Upper lobe of left lung (tissue), 6 donors: Measurements from ENCODE around the gene KAT2B. TPM values are rescaled to one million over a fixed set of nuclear protein-coding genes. Genes with fewer than 3 reads are reported as not detected.
A peak's percentile ranks its signal among the peaks of the same experiment; 100 is the strongest.

ENCODE experiments used
- ATAC-seq, 2 donors: fragments of 200-7000 bp; cut with Tn5 transposase; one replicate each; pipeline ENCODE4 v1.9.1; 2022; ENCODE audit warnings: mild to moderate bottlenecking in 2 of 2, moderate library complexity in 2 of 2; ENCODE audit not compliant: low FRiP score in 2 of 2
- DNase-seq, 2 donors: peaks; one replicate each; pipeline ENCODE4 v3.0.0-alpha.2; 2019 to 2020
- H3K27ac ChIP-seq, 4 donors: fragments of 200-600 bp; sonication (generic); one replicate each; pipeline ENCODE4 v1.5.1; 2016 to 2019
- H3K27me3 ChIP-seq, 4 donors: fragments of 200-600 bp; sonication (generic); one replicate each; pipeline ENCODE4 v1.5.1; 2017 to 2019
- H3K36me3 ChIP-seq, 4 donors: fragments of 200-600 bp; sonication (generic); one replicate each; pipeline ENCODE4 v1.5.1; 2016 to 2019
- H3K4me1 ChIP-seq, 4 donors: fragments of 200-600 bp; sonication (generic); one replicate each; pipeline ENCODE4 v1.5.1; 2018 to 2019
- H3K4me3 ChIP-seq, 4 donors: fragments of 200-600 bp; sonication (generic); one replicate each; pipeline ENCODE4 v1.5.1; 2017 to 2019; ENCODE audit warnings: mild to moderate bottlenecking in 2 of 4, moderate library complexity in 1 of 4
- H3K9me3 ChIP-seq, 4 donors: fragments of 200-600 bp; sonication (generic); one replicate each; pipeline ENCODE4 v1.5.1; 2018 to 2019
- EP300 ChIP-seq, 4 donors: sonication (generic); formaldehyde crosslinking; IDR thresholded peaks; one replicate each; pipeline ENCODE4 v1.5.1; 2017; ENCODE audit warnings: antibody characterized with exemption in 4 of 4, control low read depth in 2 of 4
- POLR2A ChIP-seq, 4 donors: fragments of 450-650 bp; IDR thresholded peaks; one replicate each; pipeline ENCODE4 v1.5.1; 2016 to 2017; ENCODE audit warnings: antibody characterized with exemption in 4 of 4, mild to moderate bottlenecking in 2 of 4
- POLR2AphosphoS5 ChIP-seq, 2 donors: sonication (generic); formaldehyde crosslinking; IDR thresholded peaks; one replicate each; pipeline ENCODE4 v1.5.1; 2017; ENCODE audit warnings: antibody characterized with exemption in 2 of 2
- WGBS, 2 donors: methylation state at CpG; one replicate each; pipeline ENCODE4 v1.1.5; 2017 to 2018; 5-methylcytosine and 5-hydroxymethylcytosine counted together
- total RNA-seq, 6 donors: library from RNA; depleted of rRNA in 4 of 6; stranded (reverse); fragments of >200 nt in 4 of 6; gene quantifications; one replicate each; pipeline versions ENCODE4 v1.1.0 to v1.2.1, GENCODE V29; 2016 to 2021
- TF ChIP-seq, protein P1 (sequence below), 6 experiments: fragments of 450-650 bp in 4 of 6; fragments of 200-600 bp in 2 of 6; sonication (generic) in 2 of 6; IDR thresholded peaks; one replicate each; pipeline ENCODE4 v1.5.1; 2016 to 2019; ENCODE audit warnings: antibody characterized with exemption in 6 of 6
- donor health status: DM: no; HTN: no; CAD: no; lungs with moderate emphysema.
- donor health status: DM: no; HTN: yes; CAD: no; lungs with severe emphysema.

KAT2B gene
- total RNA-seq, 6 donors from 2014 or later = 19.3 to 58.9 (median 31.9) TPM

DNA sequence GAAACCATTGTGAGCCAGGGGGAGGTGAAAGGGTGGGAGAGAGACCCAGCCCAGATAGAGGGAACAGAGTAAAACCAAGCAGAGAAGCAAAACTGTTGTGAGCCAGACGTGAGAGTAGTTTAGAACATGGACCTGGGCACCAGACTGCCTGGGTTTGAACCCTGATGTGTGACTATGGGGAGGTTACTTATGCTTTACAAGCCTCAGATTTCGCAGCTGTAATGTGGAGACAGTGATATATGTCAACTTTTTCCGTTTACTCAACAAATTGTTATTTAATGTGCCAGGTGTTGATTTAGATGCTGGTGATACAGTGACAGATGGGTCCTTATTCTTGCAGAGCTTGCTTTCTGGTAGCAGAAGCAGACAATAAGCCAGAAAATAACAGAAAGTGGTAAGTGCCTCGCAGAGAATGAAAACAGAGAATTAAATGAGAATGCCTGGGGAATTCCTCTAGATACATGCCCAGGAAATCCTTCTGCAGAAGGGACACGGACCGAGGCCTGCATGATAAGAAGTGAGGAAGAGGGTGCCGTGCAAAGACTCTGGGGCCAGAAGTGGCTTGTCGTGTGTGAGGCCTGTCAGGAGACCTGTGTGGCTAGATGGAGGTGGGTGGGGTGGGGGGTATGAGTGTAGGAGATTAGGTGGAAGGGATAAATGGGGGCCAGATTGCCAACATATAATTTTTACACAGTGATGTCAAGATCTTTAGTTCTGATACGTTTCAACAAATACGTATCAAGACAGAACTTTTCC, 15.0 kb downstream of the KAT2B start:
- peaks cover 41 to 51% (median 46%) of the 10 kb centered on the region in 4 donors for H3K4me1 ChIP-seq
- no peaks in the 10 kb centered on the region for H3K9me3 ChIP-seq
- TF ChIP-seq POLR2AphosphoS5 (IDR thresholded peaks at IDR 0.05) (no peak), POLR2A (IDR thresholded peaks at IDR 0.05) (no peak), EP300 (IDR thresholded peaks at IDR 0.05) (no peak)
- TF ChIP-seq, protein P1, sequence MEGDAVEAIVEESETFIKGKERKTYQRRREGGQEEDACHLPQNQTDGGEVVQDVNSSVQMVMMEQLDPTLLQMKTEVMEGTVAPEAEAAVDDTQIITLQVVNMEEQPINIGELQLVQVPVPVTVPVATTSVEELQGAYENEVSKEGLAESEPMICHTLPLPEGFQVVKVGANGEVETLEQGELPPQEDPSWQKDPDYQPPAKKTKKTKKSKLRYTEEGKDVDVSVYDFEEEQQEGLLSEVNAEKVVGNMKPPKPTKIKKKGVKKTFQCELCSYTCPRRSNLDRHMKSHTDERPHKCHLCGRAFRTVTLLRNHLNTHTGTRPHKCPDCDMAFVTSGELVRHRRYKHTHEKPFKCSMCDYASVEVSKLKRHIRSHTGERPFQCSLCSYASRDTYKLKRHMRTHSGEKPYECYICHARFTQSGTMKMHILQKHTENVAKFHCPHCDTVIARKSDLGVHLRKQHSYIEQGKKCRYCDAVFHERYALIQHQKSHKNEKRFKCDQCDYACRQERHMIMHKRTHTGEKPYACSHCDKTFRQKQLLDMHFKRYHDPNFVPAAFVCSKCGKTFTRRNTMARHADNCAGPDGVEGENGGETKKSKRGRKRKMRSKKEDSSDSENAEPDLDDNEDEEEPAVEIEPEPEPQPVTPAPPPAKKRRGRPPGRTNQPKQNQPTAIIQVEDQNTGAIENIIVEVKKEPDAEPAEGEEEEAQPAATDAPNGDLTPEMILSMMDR (IDR thresholded peaks at IDR 0.05) = no peak
- no peaks in the 10 kb centered on the region for H3K27me3 ChIP-seq
- WGBS, 2 donors = 42 to 45% methylated on average over 10 of the region's 10 CpGs
- ATAC-seq = no peak
- no peak for DNase-seq
- H3K27ac ChIP-seq = peak overlapping the region; percentile 55 to 83 (median 68)
- H3K4me3 ChIP-seq = no peak overlapping the region
- no peaks in the 10 kb centered on the region for H3K36me3 ChIP-seq

DNA sequence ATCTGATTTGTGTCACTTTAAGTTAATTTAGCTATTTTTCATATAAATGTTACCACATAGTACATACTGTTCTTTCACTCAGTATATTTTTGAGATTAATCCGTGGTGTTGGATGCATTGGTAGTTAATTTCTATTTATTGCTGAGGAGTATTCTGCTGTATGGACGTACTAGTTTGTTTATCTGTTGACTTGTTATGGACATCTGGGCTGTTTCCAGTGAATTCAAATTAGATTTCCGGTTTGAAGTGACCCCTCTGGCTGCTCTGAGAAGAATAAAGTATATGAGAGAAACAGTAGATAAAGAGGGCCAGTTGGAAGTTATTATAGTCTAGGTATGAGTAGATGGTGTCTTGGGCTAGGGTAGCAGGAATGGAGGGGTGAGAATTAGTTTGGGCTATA, 15.6 kb downstream of the KAT2B start:
- 49 to 71% methylated on average over 3 of the region's 3 CpGs for WGBS, 2 donors
- Histone ChIP-seq H3K4me1 (peaks cover 45 to 58% (median 52%) of the 10 kb centered on the region in 4 donors), H3K27me3 (no peaks in the 10 kb centered on the region), H3K36me3 (no peaks in the 10 kb centered on the region), H3K27ac (peak overlapping the region; percentile 13 to 83 (median 60)), H3K9me3 (no peaks in the 10 kb centered on the region), H3K4me3 (no peak overlapping the region)
- no peak for ATAC-seq
- TF ChIP-seq EP300 (IDR thresholded peaks at IDR 0.05) = no peak
- TF ChIP-seq POLR2AphosphoS5 (IDR thresholded peaks at IDR 0.05) = no peak
- TF ChIP-seq, protein P1 (IDR thresholded peaks at IDR 0.05) = no peak
- TF ChIP-seq POLR2A (IDR thresholded peaks at IDR 0.05) = no peak
- no peak for DNase-seq

DNA sequence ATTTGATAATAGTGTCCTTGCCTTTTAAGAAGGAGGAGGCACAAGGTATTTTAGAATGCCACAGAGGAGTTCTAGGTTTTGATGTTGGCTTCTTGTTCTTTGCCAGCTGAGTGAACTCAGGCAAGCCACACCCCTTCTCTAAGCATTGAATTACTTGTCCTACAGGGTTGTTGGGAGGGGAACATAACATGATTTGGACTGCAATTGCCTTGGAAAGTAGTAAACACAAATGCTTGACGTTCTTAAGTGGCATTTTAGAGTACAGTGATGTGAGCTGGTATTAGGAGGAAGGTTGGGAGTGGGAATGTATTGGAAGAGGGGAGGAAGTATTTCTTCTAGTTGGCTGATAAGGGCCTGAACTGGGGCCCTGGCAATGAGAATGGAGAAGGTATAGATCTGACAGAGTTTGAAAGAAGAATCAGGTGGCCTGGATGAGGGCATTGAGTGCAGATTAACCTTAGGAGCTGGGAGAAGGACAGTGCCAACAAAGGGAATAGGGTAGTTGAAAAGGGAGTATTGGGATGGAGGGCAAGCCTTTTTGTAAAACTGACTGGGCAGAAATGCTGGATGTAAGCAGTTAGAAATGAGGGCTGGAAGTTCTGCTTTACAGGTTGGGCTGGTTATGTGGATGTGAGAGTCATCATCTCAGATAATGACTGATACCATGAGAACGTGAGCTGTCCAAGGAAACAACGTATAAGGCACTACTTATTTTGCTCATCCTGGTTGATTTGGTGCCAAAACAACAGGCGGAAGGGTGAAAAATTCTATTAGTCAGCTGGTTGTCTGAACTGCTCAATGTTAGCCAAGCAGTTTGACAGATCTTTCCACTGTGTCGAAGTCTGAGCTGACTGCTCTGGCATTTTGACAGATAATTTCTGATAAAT, 16.7 kb downstream of the KAT2B start:
- H3K27ac ChIP-seq = peak overlapping the region; percentile 13 to 83 (median 72)
- H3K36me3 ChIP-seq = no peaks in the 10 kb centered on the region
- DNase-seq (no peak), ATAC-seq (peak; percentile 35 to 44)
- H3K4me1 ChIP-seq = peaks cover 51 to 60% (median 59%) of the 10 kb centered on the region in 4 donors
- no peaks in the 10 kb centered on the region for H3K27me3 ChIP-seq
- H3K9me3 ChIP-seq = no peaks in the 10 kb centered on the region
- no peak for TF ChIP-seq POLR2A (IDR thresholded peaks at IDR 0.05)
- TF ChIP-seq, protein P1 (IDR thresholded peaks at IDR 0.05) = no peak
- no peak for TF ChIP-seq POLR2AphosphoS5 (IDR thresholded peaks at IDR 0.05)
- TF ChIP-seq EP300 (IDR thresholded peaks at IDR 0.05) = no peak
- WGBS, 2 donors = 25 to 52% methylated on average over 5 of the region's 5 CpGs
- H3K4me3 ChIP-seq = no peak overlapping the region

DNA sequence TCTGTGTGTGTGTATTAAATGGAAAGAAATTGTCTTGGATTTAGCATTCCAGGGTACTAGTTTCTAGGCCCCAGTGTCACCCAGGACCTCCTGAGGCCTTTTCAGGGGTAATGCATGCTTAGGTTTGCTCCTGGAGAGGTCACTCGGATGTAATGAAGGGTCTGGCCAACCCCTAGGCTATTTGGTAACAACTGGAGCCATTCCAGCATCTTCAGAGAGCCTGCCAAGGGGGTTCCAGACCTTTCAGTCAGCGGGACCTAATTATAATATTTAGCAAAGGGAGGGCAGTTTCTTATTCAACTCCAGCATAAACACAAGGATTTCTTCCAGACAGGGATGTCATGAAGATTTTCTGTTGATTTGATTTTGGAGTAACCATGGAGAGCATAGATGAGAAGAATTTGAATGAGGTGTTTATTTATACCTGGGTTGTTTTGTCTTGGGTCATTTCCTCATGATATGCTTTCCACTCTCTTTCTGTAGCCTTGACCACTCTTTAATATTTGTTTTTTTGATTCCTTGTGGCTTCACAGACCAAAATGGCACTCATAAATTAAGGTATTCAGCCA, 17.4 kb downstream of the KAT2B start:
- WGBS, 2 donors = 46 to 75% methylated on average over 2 of the region's 2 CpGs
- TF ChIP-seq EP300 (IDR thresholded peaks at IDR 0.05) (no peak), POLR2AphosphoS5 (IDR thresholded peaks at IDR 0.05) (no peak), POLR2A (IDR thresholded peaks at IDR 0.05) (no peak)
- Histone ChIP-seq H3K36me3 (no peaks in the 10 kb centered on the region), H3K4me3 (no peak overlapping the region), H3K27ac (peak overlapping the region; percentile 13 to 83 (median 72)), H3K4me1 (peaks cover 51 to 60% (median 59%) of the 10 kb centered on the region in 4 donors), H3K9me3 (no peaks in the 10 kb centered on the region), H3K27me3 (no peaks in the 10 kb centered on the region)
- DNase-seq (no peak), ATAC-seq (peak in 1 of 2 donors; percentile 15)

DNA sequence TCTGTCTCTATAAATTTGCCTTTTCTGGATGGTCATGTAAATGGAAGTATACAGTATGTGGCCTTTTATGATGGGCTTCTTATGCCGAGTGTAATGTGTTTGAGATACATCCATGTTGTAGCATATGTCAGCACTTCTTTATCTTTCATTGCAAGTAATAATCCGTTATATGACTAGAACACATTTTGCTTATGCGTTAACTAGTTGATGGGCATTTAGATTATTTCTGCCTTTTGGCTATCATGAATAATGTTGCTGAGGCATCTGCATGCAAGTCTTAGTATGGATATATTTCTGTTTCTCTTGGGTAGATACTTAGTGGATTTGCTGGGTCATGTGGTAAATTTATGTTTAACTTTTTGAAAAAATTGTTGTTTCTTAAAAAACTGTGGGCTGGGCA, 19.7 kb downstream of the KAT2B start:
- 90 to 96% methylated on average over 3 of the region's 3 CpGs for WGBS, 2 donors
- Histone ChIP-seq H3K4me3 (no peak overlapping the region), H3K9me3 (no peaks in the 10 kb centered on the region), H3K27me3 (no peaks in the 10 kb centered on the region), H3K4me1 (peaks cover 42 to 52% (median 49%) of the 10 kb centered on the region in 4 donors), H3K36me3 (no peaks in the 10 kb centered on the region), H3K27ac (peak overlapping the region in 3 of 4 donors; percentile 0 to 84 (median 5))
- TF ChIP-seq POLR2A (IDR thresholded peaks at IDR 0.05) (no peak), EP300 (IDR thresholded peaks at IDR 0.05) (no peak), POLR2AphosphoS5 (IDR thresholded peaks at IDR 0.05) (no peak)
- DNase-seq (no peak), ATAC-seq (no peak)
